ENCODE measurements around the gene PANK4. TPM values are rescaled to one million over a fixed set of nuclear protein-coding genes. Genes with fewer than 3 reads are reported as not detected.

Gene PANK4
- total and polyA plus RNA-seq, 9 of the 15 experiments (the other 6 are each of a cell fraction or from before 2014, with no cell fraction given), result 0.93 to 55.6 (median 31.5) TPM

GRCh38 chr1:2545754-2546514 lies 19.5 kb upstream of the PANK4 start (continued):
- TF ChIP-seq E2F8 (IDR thresholded peaks at IDR 0.05; ENCODE audit: low read depth, partially characterized antibody) (no peak), FOXM1 (IDR thresholded peaks at IDR 0.05; ENCODE audit: low read depth) (no peak), FOXM1 (CRISPR knock-in tag; IDR thresholded peaks at IDR 0.05; ENCODE audit: low read depth) (0 out of 2 replicates have a peak, but pooled peaks have one; percentile 85), REST (IDR thresholded peaks at IDR 0.05; ENCODE audit: borderline replicate concordance) (peak; percentile 79), REST (CRISPR knock-in tag; IDR thresholded peaks at IDR 0.05; ENCODE audit: low read depth) (no peak), ZNF23 (CRISPR knock-in tag; IDR thresholded peaks at IDR 0.05) (no peak), NCOR1 (IDR thresholded peaks at IDR 0.05) (peak; percentile 5; the same call in 1 of the 2 replicates), MEIS2 (IDR thresholded peaks at IDR 0.05; ENCODE audit: partially characterized antibody) (peak; percentile 51), RERE (CRISPR knock-in tag; IDR thresholded peaks at IDR 0.05; ENCODE audit: borderline replicate concordance) (0 out of 2 replicates have a peak, but pooled peaks have one; percentile 13), ZKSCAN8 (CRISPR knock-in tag; IDR thresholded peaks at IDR 0.05) (no peak)
